Inflammatory macrophage treated with lipopolysaccharide for 4 hours (primary cell): ENCODE results near the gene PKIG.
"Not testable (repeated sequence)": the region's sequence is repeated elsewhere in the genome, so short reads cannot be mapped to it uniquely, and the experiment has no call there.

Experiments used
- DNase-seq: peaks from one replicate; pipeline ENCODE4 v3.0.0-alpha.2; 2020

Gene PKIG

DNA sequence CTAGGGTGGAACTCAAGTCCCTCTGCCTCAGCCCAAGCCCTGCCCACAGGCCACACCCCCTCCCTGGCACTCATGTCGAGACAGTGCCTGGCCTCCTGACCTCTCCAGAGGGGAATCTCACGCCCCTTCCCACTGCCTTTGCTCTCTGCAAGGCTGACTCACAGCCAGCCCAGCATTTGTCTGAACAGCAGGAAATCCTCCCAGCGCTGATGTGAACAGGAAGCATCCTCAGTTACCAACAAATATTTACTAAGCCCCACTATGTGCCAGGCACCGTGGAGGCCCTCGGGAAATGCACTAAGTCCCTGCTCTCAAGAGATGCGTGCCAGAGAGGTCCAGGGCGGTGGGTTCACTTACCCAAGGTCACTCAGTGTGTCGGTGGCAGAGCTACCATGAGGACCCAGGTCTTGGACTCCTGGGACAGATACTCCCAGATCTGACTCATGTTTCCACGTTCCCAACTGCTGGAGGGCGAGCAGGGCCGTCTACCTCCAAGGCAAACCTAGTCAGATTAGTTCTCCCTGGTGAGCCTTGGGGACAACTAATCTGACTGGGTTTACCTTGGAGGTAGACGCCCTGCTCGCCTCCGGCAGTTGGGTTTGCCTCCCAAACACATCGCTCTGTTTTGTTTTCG, 61.3 kb downstream of the PKIG start:
- peak; percentile 98 for DNase-seq

DNA sequence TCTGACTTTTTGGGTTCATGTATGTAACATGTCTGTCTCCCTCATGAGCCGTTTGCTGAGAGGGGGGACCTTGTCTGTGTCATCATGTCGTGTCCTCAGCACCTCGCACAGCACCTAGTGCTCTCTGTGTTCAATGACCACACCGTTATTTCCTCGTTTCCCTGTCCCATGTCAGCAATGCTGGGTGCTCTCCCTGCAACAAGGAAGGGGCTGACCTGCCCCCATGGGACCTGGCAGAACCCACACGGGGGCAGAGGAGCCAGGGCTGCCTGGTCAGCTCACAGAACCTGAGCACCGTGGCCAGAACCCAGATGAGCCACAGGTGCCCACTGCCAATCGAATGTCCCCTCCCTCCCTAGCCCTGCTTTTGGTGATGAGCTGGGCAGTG, 61.8 kb downstream of the PKIG start:
- DNase-seq = no peak

- DNase-seq = peak; percentile 40
These were observed 62.3 kb downstream of the PKIG start for GRCh38 chr20:44644667-44645131.

DNA sequence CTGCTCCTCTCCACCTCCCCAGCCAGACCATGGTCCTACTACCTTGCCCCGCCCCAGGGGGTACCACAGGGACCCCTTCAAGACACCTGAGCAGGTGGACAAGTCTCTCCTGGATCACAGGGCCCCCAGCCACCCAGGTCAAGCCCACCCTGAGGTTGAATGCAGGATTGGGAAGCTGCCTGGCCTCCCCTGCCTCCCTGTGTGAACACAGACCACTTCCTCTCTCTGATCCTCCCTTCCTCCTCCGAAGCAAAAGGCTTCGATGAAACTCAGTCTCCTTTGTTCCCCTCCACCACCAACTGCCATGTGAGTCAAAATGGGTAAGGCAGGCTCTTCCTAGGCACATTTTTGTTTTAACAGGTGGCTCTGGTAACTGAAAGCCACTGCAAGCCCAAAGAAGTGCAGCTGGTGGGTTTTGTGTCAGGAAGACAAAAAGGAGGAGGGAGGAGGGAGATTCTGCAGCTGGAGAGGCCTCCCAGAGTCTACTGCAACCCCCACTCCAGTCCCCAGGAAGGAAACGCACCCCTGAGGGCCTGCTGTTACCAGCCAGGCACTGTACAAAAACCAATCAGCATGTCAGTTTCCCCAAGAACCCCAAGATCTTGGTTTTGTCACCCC, 63.8 kb downstream of the PKIG start:
- DNase-seq = peak; percentile 80

- DNase-seq = peak; percentile 97
These were observed 64.4 kb downstream of the PKIG start for GRCh38 chr20:44646641-44647274.

DNA sequence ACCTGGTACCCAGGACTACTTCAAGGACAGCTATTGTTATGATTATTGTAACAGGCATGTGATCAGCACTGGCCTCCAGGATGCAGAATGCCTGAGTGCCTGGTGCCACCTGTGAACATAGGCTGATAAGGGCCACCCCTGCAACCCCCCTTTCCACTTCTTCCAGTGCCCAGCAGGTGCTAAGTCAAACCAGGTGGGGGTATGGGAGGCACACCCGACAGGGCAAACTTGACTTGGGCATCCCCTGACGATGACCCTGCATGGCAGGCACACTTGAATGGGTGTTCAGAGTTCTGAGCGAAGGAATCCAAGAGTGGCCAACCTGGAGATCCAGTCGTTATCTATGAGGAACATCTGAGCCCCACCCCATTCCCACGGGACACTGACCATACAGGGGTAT, 65.7 kb downstream of the PKIG start:
- no peak for DNase-seq

GRCh38 chr20:44648579-44648978, 66.2 kb downstream of the PKIG start:
- no peak for DNase-seq

DNA sequence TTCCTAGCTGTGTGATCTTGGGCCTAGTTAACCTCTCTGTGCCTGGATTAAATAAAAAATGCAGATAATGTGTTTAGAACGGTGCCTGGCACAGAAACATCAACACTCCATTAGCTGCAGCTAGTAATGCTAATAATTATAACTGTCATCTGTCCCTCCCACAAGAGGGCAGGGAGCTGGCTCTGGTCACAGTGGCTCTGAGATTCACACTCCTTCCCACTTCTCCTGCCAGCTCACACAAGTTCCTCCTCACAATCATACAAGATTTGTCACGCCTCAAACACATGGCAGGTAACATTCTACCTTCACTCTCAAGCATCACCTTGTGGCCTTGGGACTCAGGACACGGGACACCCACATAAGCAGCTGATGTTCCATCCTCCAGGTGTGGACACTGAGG, 66.7 kb downstream of the PKIG start:
- DNase-seq = peak; percentile 53

GRCh38 chr20:44649976-44650375, 67.6 kb downstream of the PKIG start:
- no peak for DNase-seq

- no peak for DNase-seq
These were observed 68.5 kb downstream of the PKIG start for GRCh38 chr20:44650771-44651433.

DNA sequence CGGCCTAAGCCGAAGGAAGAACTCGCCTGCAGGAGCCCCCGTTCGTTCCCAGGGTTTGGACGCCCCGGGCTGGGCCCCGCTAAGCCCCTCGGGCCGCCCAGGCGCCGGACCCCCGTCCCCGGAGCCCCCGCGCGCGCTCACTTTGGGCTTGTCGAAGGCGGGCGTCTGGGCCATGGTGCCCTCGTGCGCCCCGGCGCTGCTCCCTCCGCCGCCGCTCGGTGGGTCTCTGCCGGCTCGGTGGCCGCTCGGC, 69.0 kb downstream of the PKIG start:
- DNase-seq = no peak

- peak; percentile 64 for DNase-seq
These were observed 69.5 kb downstream of the PKIG start, which contains the start of gene ADA for GRCh38 chr20:44651684-44652423. Gene ADA (minus strand): TSS chr20:44651699. CDS start chr20:44651607, 92 bp downstream.

- DNase-seq = no peak
These were observed 71.2 kb downstream of the PKIG start for GRCh38 chr20:44653546-44653945.

- not testable (repeated sequence) for DNase-seq
These were observed 71.8 kb downstream of the PKIG start for GRCh38 chr20:44654210-44654609.

DNA sequence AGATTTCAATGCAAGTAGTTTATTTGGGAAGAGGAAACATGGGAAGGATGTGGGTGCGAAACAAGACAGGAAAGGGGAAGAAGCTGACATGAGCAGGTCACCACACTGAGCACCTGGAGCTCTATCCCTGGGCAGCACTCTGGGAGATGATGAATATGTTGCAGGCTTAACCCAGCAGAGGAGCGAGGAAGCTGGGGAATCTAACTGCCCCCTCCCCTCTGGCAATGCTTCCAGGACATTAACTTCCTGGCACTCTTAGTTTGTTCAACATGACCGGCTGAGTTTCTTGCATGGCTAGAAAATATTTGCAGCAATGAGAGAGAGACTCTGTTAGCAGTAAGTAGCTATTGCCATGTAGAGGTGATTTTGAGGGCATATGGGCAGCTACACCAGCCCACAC, 74.1 kb downstream of the PKIG start:
- DNase-seq = no peak

DNA sequence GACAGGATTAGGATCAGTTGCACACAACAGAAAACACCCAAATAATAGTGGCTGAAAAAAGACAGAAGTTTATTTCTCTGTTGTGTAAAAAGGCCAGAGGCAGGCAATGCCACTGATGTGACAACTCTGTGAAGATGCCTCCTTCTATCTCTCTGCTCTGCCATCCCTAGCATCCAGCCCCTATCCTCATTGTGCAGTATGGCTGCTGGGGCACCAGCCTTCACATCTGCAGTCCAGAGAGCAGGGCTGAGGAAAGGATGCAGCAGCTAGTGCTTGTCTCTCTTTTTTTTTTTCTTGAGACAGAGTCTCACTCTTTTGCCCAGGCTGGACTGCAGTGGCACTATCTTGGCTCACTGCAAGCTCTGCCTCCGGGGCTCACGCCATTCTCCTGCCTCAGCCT, 75.5 kb downstream of the PKIG start:
- DNase-seq = no peak

GRCh38 chr20:44658810-44659209, 76.4 kb downstream of the PKIG start:
- no peak for DNase-seq

DNA sequence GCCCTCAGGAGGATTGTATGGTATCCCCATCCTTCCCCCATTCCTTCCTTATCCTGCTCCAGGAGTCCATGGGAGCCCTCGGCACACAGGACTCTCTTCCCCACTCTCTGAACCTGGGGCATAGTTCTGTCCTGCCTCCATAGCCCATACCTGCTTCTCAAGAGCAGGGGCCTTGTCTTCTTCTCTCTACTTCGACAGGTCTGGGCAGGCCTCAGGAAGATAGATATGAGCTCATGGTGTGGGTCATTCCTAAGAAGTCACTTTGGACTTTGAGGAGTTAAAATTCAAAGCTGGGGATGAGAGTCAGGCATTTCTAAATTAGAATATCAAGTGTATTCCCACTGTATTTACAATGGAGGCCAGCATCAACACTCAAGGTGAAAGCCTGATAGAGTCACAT, 77.6 kb downstream of the PKIG start:
- no peak for DNase-seq

DNA sequence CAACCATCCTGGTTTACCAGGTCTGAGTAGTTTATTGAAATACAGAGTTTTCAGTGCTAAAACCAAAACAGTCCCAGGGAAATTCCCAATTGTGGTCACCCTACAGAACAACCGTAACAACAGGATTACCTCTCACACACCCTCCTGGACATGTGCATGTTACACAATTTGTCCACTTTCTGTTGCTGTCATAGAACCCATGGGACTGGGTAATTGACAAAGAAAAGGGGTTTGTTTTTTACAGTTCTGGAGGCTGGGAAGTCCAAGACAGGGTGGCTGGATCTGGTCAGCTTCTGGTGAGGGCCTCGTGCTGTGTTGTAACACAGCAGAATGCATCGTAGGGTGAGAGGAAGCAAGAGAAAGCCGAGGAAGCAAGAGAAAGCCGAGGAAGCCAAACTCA, 78.2 kb downstream of the PKIG start:
- peak; percentile 97 for DNase-seq

- no peak for DNase-seq
These were observed 79.9 kb downstream of the PKIG start for GRCh38 chr20:44662261-44662660.

DNA sequence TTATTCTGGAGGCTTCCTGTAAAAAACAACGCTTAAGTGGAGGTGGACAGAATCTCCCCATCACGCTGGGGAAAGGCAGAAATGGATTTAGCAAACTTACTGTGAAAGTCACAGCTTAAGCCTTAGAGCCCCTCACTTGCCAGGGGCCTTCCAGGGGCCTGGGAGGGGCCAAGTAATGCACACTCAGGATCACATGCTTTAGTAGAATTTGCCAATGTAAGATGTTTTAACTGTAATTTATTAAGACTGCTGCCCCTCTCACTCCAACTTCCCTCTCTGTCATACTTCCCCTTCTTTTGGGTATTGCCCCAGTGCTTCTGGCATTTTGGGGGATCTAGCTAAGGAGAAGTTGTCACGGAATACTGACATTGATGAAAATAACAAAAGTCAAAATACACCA, 81.8 kb downstream of the PKIG start:
- peak; percentile 94 for DNase-seq

DNA sequence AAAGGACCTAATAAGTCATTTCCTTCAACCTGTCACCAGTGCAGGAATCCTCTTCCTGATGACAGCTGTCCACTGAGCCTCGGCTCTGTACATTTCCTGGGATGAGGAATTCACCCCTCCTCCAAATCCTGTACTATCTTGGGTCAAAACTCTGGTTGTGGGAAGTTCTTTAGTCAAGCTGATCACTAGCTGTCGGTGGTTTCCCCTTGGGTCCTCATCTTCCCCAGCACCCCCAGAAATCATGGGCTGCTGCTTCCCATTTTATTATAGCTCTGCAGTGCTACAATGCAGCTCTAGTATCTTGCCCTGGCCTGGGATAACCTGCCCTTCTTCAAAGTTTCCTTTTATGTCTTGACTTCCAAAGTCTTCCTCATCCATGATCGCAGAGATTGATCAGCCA, 83.7 kb downstream of the PKIG start:
- no peak for DNase-seq
